ENCODE results near the gene SLC39A6.
"Not testable (repeated sequence)": the region's sequence is repeated elsewhere in the genome, so short reads cannot be mapped to it uniquely, and the experiment has no call there.

The SLC39A6 gene

DNA sequence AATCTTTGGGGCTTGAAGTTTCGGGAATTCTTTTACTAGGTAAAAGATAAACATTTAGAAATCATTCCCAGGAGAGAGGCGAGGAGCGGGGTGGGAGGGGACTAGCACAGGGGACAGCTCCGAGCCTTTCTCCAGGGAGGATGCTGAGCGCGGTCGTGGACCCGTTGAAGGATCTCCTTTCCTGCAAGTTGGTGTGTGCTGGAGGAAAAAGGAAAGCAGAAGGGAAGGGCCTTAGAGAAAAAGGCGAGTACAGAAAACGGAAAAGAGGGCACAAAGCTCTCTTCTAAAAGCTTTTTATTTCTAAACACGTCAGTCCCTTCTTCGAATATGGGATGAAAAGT is 640 bp downstream of the SLC39A6 start:
- TF ChIP-seq, protein P1, sequence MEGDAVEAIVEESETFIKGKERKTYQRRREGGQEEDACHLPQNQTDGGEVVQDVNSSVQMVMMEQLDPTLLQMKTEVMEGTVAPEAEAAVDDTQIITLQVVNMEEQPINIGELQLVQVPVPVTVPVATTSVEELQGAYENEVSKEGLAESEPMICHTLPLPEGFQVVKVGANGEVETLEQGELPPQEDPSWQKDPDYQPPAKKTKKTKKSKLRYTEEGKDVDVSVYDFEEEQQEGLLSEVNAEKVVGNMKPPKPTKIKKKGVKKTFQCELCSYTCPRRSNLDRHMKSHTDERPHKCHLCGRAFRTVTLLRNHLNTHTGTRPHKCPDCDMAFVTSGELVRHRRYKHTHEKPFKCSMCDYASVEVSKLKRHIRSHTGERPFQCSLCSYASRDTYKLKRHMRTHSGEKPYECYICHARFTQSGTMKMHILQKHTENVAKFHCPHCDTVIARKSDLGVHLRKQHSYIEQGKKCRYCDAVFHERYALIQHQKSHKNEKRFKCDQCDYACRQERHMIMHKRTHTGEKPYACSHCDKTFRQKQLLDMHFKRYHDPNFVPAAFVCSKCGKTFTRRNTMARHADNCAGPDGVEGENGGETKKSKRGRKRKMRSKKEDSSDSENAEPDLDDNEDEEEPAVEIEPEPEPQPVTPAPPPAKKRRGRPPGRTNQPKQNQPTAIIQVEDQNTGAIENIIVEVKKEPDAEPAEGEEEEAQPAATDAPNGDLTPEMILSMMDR (IDR thresholded peaks at IDR 0.05; ENCODE audit: low read depth, low read length): no peak
- peak overlapping the region; percentile 99 for H3K4me3 ChIP-seq (ENCODE audit: low read depth, low read length)

DNA sequence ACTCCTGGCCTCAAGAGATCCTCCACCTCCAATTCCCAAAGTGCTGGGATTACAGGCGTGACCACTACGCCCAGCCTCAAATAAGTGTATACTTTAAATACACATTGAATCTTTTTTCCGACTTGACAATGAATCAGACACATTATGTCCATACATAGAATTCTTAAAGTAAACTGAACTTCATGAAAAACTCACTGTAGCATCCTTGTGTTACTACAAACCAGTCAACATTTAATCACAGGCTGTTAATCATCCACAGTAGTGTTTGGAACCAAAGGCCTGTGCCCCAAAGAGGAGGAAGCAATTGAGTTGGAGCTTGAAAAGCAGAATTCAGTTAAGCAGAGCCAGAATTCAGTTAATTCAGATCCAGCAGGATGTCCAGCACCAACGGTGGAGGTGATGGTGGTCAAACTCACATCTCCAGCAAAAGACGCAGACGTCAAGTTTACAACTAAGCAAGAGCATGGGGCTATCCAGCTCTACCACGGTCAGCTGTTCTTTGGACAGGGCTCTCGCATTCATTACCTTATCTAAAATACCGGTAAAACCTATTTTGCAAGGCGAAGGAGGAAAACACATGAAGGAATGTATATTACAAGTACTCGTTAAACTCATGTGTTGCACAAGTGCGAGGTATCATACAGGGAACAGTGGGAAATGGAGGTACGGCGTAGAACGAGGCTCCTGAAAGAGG is 1.2 kb downstream of the SLC39A6 start:
- TF ChIP-seq, protein P1 (IDR thresholded peaks at IDR 0.05; ENCODE audit: low read depth, low read length): no peak
- peak overlapping the region; percentile 99 for H3K4me3 ChIP-seq (ENCODE audit: low read depth, low read length)

DNA sequence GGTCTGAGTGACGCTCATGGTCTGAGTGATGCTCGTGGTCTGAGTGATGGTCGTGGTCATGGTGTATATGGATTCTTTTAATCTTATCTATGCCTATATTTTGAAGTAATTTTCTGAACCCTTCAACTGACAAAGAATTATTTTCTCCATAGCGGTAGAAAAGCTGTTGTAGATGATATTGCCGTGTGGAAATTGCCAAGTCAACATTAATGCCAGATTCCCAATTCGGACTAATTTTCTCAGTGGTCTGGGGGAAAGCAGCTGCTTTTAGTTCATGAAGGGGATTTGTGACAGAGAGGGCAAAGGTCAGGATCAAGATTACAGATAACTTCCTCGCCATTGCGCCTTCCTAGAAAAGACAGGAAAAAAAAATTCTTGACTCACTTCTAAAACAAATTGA is 2.5 kb downstream of the SLC39A6 start:
- TF ChIP-seq, protein P1 (IDR thresholded peaks at IDR 0.05; ENCODE audit: low read depth, low read length): no peak
- H3K4me3 ChIP-seq (ENCODE audit: low read depth, low read length): no peak overlapping the region

DNA sequence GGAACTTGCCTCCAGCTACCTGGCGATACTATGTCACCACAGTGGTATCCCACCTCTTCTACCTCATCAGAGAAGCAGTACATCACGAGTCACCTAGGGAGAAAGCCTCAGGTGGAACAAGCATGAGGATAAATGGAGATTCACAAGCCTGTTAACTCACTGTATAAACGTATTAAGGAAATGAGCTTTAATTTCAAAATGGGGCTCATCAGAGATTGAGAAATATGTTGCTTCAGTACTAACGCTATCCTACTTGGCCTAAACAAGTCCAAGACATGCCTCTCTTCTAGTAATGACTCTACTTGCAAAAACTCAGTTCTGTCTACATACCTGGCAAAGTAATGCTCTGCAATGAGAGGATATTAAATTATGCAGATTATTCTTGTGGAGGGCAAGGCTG is 4.3 kb downstream of the SLC39A6 start:
- H3K4me3 ChIP-seq (ENCODE audit: low read depth, low read length): no peak overlapping the region
- TF ChIP-seq, protein P1 (IDR thresholded peaks at IDR 0.05; ENCODE audit: low read depth, low read length): no peak

DNA sequence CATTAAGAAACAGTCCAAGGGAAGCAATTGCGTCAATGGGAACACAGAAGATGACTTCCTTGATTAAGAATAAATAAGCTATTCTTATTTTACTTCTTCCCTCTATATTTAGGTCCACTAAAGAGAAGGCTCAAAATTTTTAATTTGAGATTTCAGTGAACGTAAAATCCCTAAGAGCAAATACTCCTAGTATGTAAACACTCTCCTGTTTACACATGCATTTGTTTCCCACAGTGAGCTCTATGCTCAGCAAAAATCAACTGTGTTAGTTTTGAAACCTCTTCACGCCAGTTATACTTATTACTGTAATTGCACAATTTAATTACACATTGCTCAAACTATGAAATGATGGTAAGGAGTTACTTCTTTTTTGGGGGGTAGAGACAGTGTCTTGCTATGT is 8.8 kb downstream of the SLC39A6 start:
- TF ChIP-seq, protein P1 (IDR thresholded peaks at IDR 0.05; ENCODE audit: low read depth, low read length): no peak
- H3K4me3 ChIP-seq (ENCODE audit: low read depth, low read length): no peak overlapping the region

DNA sequence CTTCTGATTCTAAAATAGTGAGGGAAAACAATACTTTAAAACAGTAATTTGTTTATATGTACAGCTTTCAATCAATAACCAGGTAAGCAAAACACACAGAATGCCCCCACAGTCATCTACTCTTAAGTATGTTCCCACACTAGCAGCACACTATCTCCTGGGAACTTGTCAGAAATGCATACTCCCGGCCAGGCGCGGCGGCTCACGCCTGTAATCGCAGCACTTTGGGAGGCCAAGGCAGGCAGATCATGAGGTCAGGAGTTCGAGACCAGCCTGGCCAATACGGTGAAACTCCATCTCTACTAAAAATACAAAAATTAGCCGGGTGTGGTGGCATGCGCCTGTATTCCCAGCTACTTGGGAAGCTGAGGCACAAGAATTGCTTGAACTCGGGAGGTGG is 12.4 kb downstream of the SLC39A6 start:
- H3K4me3 ChIP-seq (ENCODE audit: low read depth, low read length): not testable (repeated sequence)

DNA sequence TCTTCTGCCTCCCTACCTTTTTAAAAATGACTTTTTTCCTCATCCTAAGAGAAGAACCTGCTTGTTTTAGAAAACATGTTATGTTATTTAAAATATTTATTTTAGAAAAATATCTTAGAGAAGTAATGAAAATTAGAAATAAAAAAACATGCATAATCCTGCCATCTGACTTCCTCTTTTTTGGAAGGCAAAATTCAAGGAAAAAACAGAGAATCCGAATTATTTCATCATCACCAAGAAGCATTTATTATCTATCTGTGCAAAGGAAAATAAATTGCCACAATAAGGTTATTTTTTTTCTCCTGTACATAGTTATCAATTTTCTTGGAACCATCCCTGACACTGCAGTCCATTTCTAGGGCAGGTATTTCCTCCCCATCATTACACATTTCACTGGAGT is 14.4 kb downstream of the SLC39A6 start:
- TF ChIP-seq, protein P1 (IDR thresholded peaks at IDR 0.05; ENCODE audit: low read depth, low read length): no peak
- no peak overlapping the region for H3K4me3 ChIP-seq (ENCODE audit: low read depth, low read length)

DNA sequence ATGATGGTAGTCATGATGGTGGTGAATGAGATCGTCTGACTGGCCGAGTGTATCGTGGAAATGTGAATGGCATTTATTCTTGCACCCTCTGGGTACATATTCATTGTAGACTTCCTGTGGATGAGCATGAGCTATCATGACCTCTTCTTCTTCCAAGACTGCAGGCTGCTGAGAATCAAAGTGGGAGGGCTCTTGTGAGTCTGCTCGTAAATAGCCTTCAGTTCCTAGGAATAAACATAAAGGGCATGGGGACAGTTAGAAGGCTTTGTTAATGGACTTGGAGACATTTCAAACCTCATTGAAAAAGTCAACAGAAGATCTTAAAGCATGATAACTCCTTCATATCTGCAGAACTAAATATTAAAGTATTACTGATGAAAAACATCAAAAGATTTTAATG is 14.9 kb downstream of the SLC39A6 start:
- no peak overlapping the region for H3K4me3 ChIP-seq (ENCODE audit: low read depth, low read length)
- TF ChIP-seq, protein P1 (IDR thresholded peaks at IDR 0.05; ENCODE audit: low read depth, low read length): no peak
